GM19035 (cell line): Measurements from ENCODE around the gene C20orf204.
A peak's percentile ranks its signal among the peaks of the same experiment; 100 is the strongest.

ENCODE experiments used
- ATAC-seq: cut with Tn5 transposase; IDR thresholded peaks from one replicate; pipeline ENCODE4 v1.9.1; 2021; ENCODE audit not compliant: unreplicated experiment

C20orf204 gene

GRCh38 chr20:64055396-64055892 lies 19.5 kb downstream of the C20orf204 start:
- ATAC-seq: no peak

DNA sequence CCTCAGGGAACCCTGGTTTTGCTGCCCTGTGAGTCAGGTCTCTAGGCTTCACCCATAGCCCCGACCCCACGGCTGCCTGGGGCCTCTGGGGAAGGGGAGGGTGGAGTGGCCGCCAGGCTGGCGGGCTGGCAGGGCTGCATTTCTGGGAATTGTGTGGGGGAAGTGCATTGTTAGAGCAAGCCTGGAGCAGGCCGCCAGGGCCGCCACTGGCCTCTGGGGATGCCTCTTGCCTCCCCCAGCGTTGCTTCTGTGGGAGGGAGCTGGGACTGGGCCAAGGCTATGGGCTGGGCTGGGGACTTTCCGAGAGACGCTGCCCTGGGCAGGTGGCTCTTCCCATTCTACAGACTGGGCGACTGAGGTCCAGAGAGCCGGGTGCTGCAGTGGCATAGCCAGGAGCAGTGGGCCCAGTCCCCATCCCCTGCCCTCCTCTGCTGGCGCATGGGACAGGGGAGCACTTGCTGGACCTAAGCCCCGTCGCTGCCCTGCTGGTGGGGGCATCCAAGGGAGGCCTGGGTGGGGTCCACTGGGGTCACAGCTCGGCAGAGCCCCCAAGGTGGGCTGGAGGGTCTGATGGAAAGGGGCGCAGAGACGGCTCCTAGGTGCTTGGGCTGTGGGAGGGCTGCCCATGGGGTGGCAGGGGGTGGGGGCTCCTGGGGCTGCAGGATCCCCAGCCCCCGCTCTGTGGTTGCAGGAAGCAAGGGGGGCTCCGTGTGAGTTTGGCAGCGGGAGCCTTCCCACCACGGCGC lies 20.1 kb downstream of the C20orf204 start:
- ATAC-seq: no peak

- no peak for ATAC-seq
Observed at GRCh38 chr20:64056639-64056888, 20.6 kb downstream of the C20orf204 start.

- ATAC-seq: no peak
Observed at GRCh38 chr20:64056889-64057627, 21.1 kb downstream of the C20orf204 start.

DNA sequence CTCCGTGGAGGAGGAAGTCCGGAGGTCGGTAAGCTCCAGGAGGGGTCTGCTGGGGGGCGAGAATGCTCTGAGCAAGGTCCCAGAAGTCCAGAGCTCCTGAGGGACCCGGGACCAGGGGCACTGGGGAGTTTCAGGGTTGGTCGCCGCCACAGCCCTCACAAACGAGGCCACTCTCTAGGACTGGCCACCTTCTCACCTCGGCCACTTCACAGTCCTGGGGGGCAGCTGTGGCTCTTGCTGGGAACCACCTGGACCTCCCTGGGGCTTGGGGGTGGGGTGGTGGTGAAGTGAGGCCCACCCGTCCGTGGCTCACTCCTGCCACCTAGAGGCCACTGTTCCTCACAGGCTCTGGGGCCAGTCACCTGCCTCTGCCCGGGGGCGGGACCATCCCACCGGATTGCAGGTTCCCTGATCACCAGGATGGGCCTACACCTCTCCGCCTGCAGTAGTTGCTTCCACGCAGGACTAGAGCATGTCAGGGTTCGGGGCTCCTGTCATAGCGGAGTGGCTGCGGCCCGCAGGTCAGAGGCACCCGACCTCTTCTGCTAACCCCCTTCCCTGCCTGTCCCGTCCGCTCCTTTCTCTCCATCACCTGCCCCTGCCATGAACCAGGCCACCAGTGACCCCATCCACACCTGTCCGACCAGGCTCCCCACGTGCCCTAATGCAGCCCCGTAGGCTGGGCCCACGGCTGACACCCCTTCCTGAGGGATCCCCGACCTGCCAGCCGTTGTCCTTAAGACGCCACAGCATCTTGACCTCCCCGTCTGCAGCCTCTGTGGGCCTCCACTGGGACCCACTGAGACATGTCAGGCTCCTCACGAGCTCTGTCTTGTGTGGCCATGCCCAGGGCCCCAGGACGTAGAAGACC lies 21.9 kb downstream of the C20orf204 start:
- no peak for ATAC-seq

- no peak for ATAC-seq
Observed at GRCh38 chr20:64058536-64058935, 22.6 kb downstream of the C20orf204 start.

GRCh38 chr20:64062276-64062595 lies 26.3 kb downstream of the C20orf204 start:
- ATAC-seq: no peak

DNA sequence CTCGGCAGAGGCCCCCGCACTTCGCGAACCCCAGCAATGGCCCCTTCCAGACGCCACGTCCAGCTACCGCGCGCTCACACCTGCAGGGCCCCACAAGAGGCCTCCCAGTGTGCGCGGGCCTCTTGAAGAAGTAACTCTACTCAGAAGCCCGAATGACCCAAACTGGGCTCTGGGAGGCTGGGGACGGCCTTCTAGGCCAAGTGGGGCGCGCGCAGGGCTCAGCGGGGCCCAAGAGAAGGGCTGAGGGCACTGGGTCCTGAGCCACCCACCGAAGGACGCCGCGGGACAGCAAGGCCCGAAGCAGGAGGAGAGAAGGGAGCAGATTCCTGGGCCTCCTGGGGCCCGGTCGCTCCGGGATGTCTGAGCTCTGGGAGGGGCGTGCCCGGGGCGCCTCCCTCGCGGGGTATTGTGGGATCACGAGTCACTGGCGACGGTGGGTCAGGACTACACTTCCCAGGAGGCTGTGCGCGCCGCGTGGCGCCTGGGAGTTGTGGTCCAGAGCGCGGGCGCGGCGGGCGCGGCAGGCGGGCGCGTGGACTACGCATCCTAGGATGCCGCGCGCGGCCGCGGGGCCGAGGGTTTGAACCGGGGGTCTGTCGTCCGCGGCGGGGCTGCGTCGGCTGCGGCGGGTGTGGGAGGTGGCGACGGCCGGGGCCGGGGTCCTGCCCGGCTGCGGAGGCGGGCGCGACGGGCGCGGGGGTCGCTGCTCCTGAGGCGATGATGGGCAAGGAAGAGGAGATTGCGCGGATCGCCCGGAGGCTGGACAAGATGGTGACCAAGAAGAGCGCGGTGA lies 26.8 kb downstream of the C20orf204 start, which contains the start of gene TCEA2:
TCEA2 (plus strand) TSS at position 603 of the 793 bp plus-strand sequence; CDS start at position 718, 115 bp downstream.
- peak; percentile 86 for ATAC-seq

GRCh38 chr20:64063389-64064144 lies 27.6 kb downstream of the C20orf204 start:
- ATAC-seq: no peak

DNA sequence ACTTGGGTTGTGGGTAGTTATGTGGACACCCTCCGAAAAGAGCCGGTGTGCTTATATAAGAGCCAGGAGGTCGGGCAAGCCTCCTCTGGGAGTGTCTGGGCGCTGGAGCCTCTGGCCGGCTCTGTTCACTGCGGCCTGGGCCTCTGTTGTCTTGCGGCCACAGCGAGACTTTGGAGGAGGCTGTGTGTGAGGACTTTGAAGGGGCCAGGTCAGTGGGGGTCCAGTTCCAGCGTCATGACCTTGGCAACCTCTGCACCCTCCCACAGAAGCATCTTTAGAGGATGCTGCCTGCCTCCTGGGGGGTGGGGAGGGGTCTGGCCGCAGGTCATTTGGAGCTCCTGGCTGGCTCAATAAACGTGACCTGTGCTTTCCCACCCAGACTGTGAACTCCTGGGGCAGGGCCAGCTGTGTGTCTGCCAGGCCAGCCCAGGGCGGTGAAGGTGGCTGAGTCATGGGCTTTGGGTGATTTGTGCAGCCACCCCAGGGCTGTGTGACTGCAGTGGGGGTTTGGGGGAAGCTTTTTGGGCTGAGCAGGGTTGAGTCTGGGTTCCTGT lies 28.2 kb downstream of the C20orf204 start:
- no peak for ATAC-seq

DNA sequence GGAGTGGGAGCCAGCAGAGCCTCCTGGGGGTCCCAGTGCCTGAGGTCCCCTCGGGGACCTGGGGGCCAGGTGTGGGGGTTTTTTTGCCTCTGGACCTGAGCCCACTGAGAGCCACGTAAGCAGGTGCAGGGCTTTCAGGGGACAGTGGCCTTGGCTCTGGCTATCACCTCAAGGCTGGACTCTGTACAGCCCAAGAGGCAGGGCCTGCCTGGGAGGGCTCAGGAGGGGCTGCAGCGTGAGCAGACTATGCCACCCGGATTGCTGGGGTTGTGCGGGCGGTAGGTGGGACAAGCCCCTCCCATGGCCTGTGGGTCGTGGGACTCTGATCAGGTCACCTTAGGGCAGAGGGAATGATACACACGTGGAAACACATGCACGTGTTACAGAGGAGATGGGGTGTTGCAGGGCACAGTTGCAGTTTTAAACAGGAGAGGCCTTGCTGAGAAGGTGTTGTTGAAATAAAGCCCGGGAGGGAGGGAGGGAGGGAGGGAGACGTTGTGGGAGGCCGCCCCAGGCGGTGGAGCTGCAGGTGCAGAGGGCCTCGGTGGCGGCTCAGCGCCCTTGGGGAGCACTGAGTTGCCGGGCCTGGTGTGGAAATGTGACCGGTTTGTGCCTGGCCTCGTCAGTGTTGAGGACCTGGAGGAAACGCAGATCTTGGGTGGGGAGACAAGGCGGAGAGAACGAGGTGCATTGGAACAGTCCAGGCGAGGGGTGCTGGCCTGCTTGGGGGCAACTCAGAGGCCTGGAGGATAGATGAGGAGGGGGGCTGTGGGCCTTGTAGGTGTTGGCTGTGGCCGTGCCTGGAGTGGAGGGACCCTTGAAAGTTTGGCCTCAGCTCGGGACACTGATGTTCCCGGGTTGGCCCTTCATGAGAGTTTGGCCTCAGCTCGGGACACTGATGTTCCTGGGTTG lies 29.3 kb downstream of the C20orf204 start:
- no peak for ATAC-seq

GRCh38 chr20:64065974-64066343 lies 30.0 kb downstream of the C20orf204 start:
- ATAC-seq: peak; percentile 35

DNA sequence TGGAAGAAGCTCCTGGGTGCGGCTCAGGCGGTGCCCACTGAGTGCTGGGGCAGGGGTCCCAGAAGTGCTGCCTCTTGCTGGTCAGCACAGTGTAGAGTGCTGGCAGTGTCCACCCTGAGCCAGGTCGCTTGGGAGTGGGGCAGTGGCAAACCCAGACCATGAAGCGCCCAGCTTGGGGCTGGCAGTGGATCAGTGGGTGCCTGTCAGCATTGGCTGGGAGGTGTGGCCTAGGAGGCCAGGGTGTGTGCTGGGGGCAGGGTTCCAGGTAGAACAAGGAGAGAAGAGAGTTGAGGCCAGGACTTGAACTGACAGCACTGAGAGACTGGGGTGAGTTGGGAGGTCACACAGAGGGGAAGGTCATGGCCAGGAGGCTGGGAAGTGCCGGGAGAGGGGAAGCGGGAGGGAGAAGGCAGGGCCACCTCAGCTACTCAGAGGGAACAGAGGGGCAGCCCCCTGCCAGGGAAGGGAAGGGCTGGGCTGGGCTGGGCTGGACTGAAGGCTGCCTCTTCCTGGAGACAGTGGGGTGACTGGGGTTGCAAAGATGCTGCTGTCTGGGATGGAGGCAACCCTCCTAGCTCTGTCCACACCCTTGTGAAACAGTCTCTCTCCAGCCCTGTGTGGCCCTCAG lies 31.1 kb downstream of the C20orf204 start:
- ATAC-seq: no peak

DNA sequence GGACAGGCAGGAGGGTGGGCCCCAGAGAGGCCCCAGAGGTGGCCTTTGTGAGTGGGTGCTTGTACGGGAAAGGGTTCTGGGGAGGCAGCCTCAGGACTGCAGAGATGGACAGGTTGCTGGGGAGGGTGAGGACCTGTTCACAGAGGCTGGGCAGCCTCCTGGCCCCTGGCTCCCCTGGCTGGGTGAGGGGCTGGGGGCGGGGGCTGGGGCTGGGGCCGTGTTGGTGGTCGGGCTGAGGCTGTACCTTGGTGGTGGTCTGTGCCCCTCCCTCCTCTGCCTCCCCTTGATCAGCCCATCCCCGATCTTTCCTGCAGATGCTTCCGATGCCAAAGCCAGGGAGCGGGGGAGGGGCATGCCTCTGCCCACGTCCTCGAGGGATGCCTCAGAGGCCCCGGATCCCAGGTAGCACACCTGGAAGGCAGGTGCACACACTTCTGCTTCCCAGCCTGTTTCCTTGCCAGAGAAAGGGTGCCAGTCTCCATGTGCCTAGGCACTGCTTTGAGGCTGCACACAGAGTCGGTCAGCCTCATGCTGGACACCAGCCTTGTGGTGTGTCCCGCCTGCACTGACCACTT lies 31.8 kb downstream of the C20orf204 start:
- ATAC-seq: no peak

DNA sequence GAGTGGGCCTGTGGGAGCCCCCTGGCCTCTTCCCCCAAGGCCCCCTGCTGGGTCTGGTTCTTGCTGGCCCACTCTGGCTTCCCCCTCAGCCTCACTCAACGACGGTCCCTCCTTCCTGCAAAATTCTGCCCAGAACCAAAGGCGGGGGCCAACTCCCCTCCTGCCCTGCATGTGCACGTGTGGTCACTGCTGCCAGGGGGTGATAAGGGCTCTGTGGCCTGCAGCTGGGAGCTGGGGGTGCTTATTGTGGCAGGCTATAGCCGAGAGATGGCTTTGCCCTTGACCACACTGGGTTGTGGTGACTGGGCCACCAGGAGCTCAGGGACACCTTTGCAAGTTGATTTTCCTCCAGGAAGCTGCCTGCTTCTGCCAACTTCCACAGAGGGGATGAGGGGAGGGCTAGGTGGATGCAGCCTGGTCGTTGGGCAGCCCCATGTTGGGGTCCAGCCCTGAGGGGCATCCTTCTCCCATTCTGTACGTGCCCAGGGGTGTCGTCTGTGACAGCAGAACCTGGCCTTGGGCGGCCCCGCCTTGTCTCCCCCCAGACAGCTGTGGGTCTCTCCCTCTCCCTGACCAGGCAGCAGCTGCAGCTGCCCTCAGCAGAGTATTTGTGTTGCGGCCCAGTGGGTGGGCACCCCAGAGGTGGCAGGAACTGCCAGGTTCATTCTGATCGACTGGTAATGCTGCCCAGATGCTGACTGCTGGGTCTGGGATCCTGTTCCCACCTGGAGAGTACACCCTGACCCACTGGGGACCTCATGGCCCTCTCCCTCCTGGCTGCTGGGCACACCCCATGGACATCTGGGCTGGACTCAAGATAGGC lies 32.6 kb downstream of the C20orf204 start:
- ATAC-seq: no peak

DNA sequence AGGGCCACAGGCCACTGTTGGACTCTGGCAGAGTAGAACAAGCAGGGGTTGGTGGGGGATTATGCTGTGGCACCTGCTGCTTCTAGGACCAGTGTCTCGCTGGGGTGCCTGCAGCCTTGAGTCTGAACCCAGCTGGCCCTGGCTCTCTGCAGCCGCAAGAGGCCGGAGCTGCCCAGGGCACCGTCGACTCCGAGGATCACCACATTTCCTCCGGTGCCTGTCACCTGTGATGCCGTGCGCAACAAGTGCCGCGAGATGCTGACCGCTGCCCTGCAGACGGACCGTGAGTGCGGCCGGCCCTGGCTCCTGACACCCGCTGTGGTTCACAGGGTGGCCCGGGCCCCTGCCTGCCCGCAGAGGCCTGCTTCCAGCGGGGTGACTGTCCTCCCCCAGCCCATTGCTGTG lies 33.2 kb downstream of the C20orf204 start:
- no peak for ATAC-seq

- no peak for ATAC-seq
Observed at GRCh38 chr20:64069614-64070243, 33.7 kb downstream of the C20orf204 start.
